SU-DHL-6 (cell line): ENCODE measurements around the gene MAX.

Source experiments
- H2AFZ ChIP-seq: fragments of 200-600 bp; sonication (generic); 2 replicates; pipeline ENCODE4 v1.6.1; 2014; ENCODE audit warnings: low read depth, mild to moderate bottlenecking, moderate library complexity, mixed read lengths, antibody characterized with exemption, low read length; ENCODE audit not compliant: severe bottlenecking
- H3F3A ChIP-seq: fragments of 200-600 bp; shearing (Covaris generic); 2 replicates; pipeline ENCODE4 v1.6.0; 2016; ENCODE audit warnings: antibody characterized with exemption, mild to moderate bottlenecking; ENCODE audit not compliant: insufficient read depth
- H3K27ac ChIP-seq: fragments of 200-600 bp; sonication (generic); 2 replicates; pipeline ENCODE4 v1.5.1; 2016; ENCODE audit warnings: low read depth, mild to moderate bottlenecking, low read length, moderate library complexity, mixed read lengths
- H3K27me3 ChIP-seq: fragments of 200-600 bp; sonication (generic), shearing (Covaris generic); 2 replicates; pipeline ENCODE4 v1.6.0; 2014; ENCODE audit warnings: mild to moderate bottlenecking, low read length
- H3K36me3 ChIP-seq: fragments of 200-600 bp; sonication (generic); 2 replicates; pipeline ENCODE4 v1.6.1; 2014; ENCODE audit warnings: mild to moderate bottlenecking, low read length, mixed read lengths
- H3K4me2 ChIP-seq: fragments of 300-600, 200-600 bp; shearing (Covaris generic), sonication (generic); 2 replicates; pipeline ENCODE4 v1.6.0; 2014; ENCODE audit warnings: low read length, low read depth, mild to moderate bottlenecking; ENCODE audit not compliant: poor library complexity, severe bottlenecking
- H3K4me3 ChIP-seq: fragments of 200-600 bp; sonication (generic); 2 replicates; pipeline ENCODE4 v1.5.1; 2014; ENCODE audit warnings: antibody characterized with exemption, low read length, mild to moderate bottlenecking, mixed read lengths; ENCODE audit not compliant: insufficient read depth, poor library complexity, severe bottlenecking
- H3K79me2 ChIP-seq: fragments of 200-600 bp; sonication (generic); 2 replicates; pipeline ENCODE4 v1.6.1; 2014; ENCODE audit warnings: mild to moderate bottlenecking, low read length, moderate library complexity; ENCODE audit not compliant: insufficient read depth
- H3K9ac ChIP-seq: fragments of 200-600 bp; sonication (generic); 2 replicates; pipeline ENCODE4 v1.7.0; 2014; ENCODE audit warnings: mild to moderate bottlenecking, low read length
- H3K9me2 ChIP-seq: fragments of 200-600 bp; sonication (generic); replicated peaks from 2 replicates; pipeline ENCODE4 v1.6.1; 2014; ENCODE audit warnings: low read length; ENCODE audit not compliant: insufficient read depth
- H3K9me3 ChIP-seq: fragments of 200-600 bp; sonication (generic); 2 replicates; pipeline ENCODE4 v1.6.1; 2014; ENCODE audit warnings: low read length, mixed read lengths; ENCODE audit not compliant: insufficient read depth
- H4K20me1 ChIP-seq: fragments of 200-600 bp; sonication (generic); 2 replicates; pipeline ENCODE4 v1.6.1; 2014; ENCODE audit warnings: low read depth, mild to moderate bottlenecking, antibody characterized with exemption, low read length, moderate library complexity, mixed read lengths
- EZH2phosphoT487 ChIP-seq: fragments of 200-600 bp; sonication (generic), shearing (Covaris generic); conservative IDR thresholded peaks from 2 replicates; pipeline ENCODE4 v1.6.1; 2018; ENCODE audit warnings: mild to moderate bottlenecking, antibody characterized with exemption, low read length, moderate library complexity, mixed read lengths
- TF ChIP-seq, protein P1 (sequence below): fragments of 200-600 bp; sonication (generic); IDR thresholded peaks from one replicate; pipeline ENCODE4 v1.5.1; 2017; ENCODE audit warnings: antibody characterized with exemption, mild to moderate bottlenecking, low read length, moderate library complexity; ENCODE audit not compliant: insufficient read depth, poor library complexity, severe bottlenecking

MAX gene

GRCh38 chr14:65149116-65149515 is 46.8 kb upstream of the MAX start:
- no peak overlapping the region for H3K4me3 ChIP-seq
- TF ChIP-seq EZH2phosphoT487, result no peak
- TF ChIP-seq, protein P1, sequence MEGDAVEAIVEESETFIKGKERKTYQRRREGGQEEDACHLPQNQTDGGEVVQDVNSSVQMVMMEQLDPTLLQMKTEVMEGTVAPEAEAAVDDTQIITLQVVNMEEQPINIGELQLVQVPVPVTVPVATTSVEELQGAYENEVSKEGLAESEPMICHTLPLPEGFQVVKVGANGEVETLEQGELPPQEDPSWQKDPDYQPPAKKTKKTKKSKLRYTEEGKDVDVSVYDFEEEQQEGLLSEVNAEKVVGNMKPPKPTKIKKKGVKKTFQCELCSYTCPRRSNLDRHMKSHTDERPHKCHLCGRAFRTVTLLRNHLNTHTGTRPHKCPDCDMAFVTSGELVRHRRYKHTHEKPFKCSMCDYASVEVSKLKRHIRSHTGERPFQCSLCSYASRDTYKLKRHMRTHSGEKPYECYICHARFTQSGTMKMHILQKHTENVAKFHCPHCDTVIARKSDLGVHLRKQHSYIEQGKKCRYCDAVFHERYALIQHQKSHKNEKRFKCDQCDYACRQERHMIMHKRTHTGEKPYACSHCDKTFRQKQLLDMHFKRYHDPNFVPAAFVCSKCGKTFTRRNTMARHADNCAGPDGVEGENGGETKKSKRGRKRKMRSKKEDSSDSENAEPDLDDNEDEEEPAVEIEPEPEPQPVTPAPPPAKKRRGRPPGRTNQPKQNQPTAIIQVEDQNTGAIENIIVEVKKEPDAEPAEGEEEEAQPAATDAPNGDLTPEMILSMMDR, result no peak
- no peaks in the 10 kb centered on the region for H3F3A ChIP-seq
- H4K20me1 ChIP-seq, result no peaks in the 10 kb centered on the region
- H3K4me2 ChIP-seq, result no peak overlapping the region
- H2AFZ ChIP-seq, result no peak overlapping the region
- no peaks in the 10 kb centered on the region for H3K79me2 ChIP-seq
- H3K9me3 ChIP-seq, result no peaks in the 10 kb centered on the region
- no peaks in the 10 kb centered on the region for H3K27me3 ChIP-seq
- H3K9ac ChIP-seq, result no peak overlapping the region
- no peaks in the 10 kb centered on the region for H3K36me3 ChIP-seq
- no peaks in the 10 kb centered on the region for H3K9me2 ChIP-seq
- H3K27ac ChIP-seq, result no peak overlapping the region

GRCh38 chr14:65144170-65144569 is 41.9 kb upstream of the MAX start:
- Histone ChIP-seq H3K4me2 (no peak overlapping the region), H3K27ac (no peak overlapping the region), H3K9me3 (no peaks in the 10 kb centered on the region), H3F3A (no peaks in the 10 kb centered on the region), H3K27me3 (no peaks in the 10 kb centered on the region), H3K9me2 (no peaks in the 10 kb centered on the region), H3K4me3 (no peak overlapping the region), H3K9ac (no peak overlapping the region), H3K36me3 (no peaks in the 10 kb centered on the region), H3K79me2 (no peaks in the 10 kb centered on the region), H4K20me1 (no peaks in the 10 kb centered on the region), H2AFZ (no peak overlapping the region)
- TF ChIP-seq, protein P1, result no peak
- TF ChIP-seq EZH2phosphoT487, result no peak

- no peak overlapping the region for H3K9ac ChIP-seq
- H3F3A ChIP-seq, result no peaks in the 10 kb centered on the region
- no peaks in the 10 kb centered on the region for H3K27me3 ChIP-seq
- H3K4me2 ChIP-seq, result no peak overlapping the region
- no peaks in the 10 kb centered on the region for H4K20me1 ChIP-seq
- H3K9me2 ChIP-seq, result no peaks in the 10 kb centered on the region
- no peak overlapping the region for H2AFZ ChIP-seq
- H3K36me3 ChIP-seq, result no peaks in the 10 kb centered on the region
- no peak overlapping the region for H3K4me3 ChIP-seq
- H3K79me2 ChIP-seq, result no peaks in the 10 kb centered on the region
- TF ChIP-seq, protein P1, result no peak
- no peak overlapping the region for H3K27ac ChIP-seq
- H3K9me3 ChIP-seq, result no peaks in the 10 kb centered on the region
These were observed 40.8 kb upstream of the MAX start for GRCh38 chr14:65142914-65143625.
